CD8-positive, alpha-beta memory T cell (primary cell): ENCODE data around the gene PDLIM7. TPM values are rescaled to one million over a fixed set of nuclear protein-coding genes. Genes with fewer than 3 reads are reported as not detected.

Experiments used
- CTCF ChIA-PET: fragments of 350-600 bp; sonication (Branson Sonifier 250); formaldehyde crosslinking; loops from one replicate; lab custom pipeline; 2021; ENCODE audit warnings: antibody characterized with exemption; lab: Charles Lee
- POLR2A ChIA-PET: fragments of 350-600 bp; sonication (Branson Sonifier 250); formaldehyde crosslinking; loops from one replicate; lab custom pipeline; 2021; ENCODE audit warnings: antibody characterized with exemption; lab: Charles Lee
- DNase-seq, 5 donors: peaks; one replicate each; pipeline versions ENCODE4 v3.0.0 to v3.0.0-alpha.2; 2020 to 2022; ENCODE audit warnings: mixed read lengths in 1 of 5
- H3K27ac ChIP-seq: one replicate; pipeline ENCODE4 v1.7.0; 2013; ENCODE audit warnings: low read depth, mild to moderate bottlenecking, low read length, moderate library complexity
- H3K27me3 ChIP-seq: 2 replicates; pipeline ENCODE4 v1.7.0; 2013; ENCODE audit warnings: low read length, mild to moderate bottlenecking; ENCODE audit not compliant: insufficient read depth, poor library complexity, severe bottlenecking
- H3K36me3 ChIP-seq: 2 replicates; pipeline ENCODE4 v1.7.0; 2013; ENCODE audit warnings: mild to moderate bottlenecking, low read length, moderate library complexity; ENCODE audit not compliant: insufficient read depth
- H3K4me1 ChIP-seq: 2 replicates; pipeline ENCODE4 v1.7.0; 2013; ENCODE audit warnings: mild to moderate bottlenecking, low read length, moderate library complexity; ENCODE audit not compliant: insufficient read depth
- H3K4me3 ChIP-seq: 2 replicates; pipeline ENCODE4 v1.7.0; 2013; ENCODE audit warnings: mild to moderate bottlenecking, low read length
- H3K9me3 ChIP-seq: 2 replicates; pipeline ENCODE4 v1.7.0; 2013; ENCODE audit warnings: mild to moderate bottlenecking, low read length
- H3K27ac Mint-ChIP-seq, 8 donors: one replicate each; pipeline ENCODE4 v1.8.0; 2020 to 2021; ENCODE audit warnings: mixed read lengths in 8 of 8, mild to moderate bottlenecking in 6 of 8, inconsistent platforms in 3 of 8, moderate library complexity in 3 of 8
- H3K27me3 Mint-ChIP-seq, 2 donors: one replicate each; pipeline ENCODE4 v1.8.0; 2020 to 2021; ENCODE audit warnings: mixed read lengths in 2 of 2, mild to moderate bottlenecking in 1 of 2, moderate library complexity in 1 of 2
- H3K36me3 Mint-ChIP-seq, 3 donors: one replicate each; pipeline ENCODE4 v1.8.0; 2020 to 2021; ENCODE audit warnings: mixed read lengths in 3 of 3, inconsistent platforms in 1 of 3, mild to moderate bottlenecking in 1 of 3
- H3K4me1 Mint-ChIP-seq, 3 donors: one replicate each; pipeline ENCODE4 v1.8.0; 2020 to 2021; ENCODE audit warnings: mixed read lengths in 3 of 3, inconsistent platforms in 1 of 3, mild to moderate bottlenecking in 1 of 3
- H3K4me3 Mint-ChIP-seq, 7 donors: one replicate each; pipeline ENCODE4 v1.8.0; 2020 to 2021; ENCODE audit warnings: mixed read lengths in 7 of 7, mild to moderate bottlenecking in 6 of 7, moderate library complexity in 4 of 7, inconsistent platforms in 2 of 7
- H3K9me3 Mint-ChIP-seq, 5 donors: one replicate each; pipeline ENCODE4 v1.8.0; 2020 to 2022; ENCODE audit warnings: mixed read lengths in 5 of 5, mild to moderate bottlenecking in 3 of 5, moderate library complexity in 2 of 5, inconsistent platforms in 1 of 5
- polyA plus RNA-seq: library from polyadenylated mRNA; unstranded; fragments of 300-500 nt; fragmentation: Illumina TruSeq; gene quantifications from one replicate; pipeline ENCODE4 v1.2.3, GENCODE V29; 2021
- total RNA-seq, 2 experiments: library from RNA; stranded (reverse); gene quantifications; one replicate each; pipeline ENCODE4 v1.2.3, GENCODE V29; 2021

PDLIM7 gene
- total and polyA plus RNA-seq, 3 experiments from 2014 or later, result 6.0 to 30.4 (median 28.4) TPM

DNA sequence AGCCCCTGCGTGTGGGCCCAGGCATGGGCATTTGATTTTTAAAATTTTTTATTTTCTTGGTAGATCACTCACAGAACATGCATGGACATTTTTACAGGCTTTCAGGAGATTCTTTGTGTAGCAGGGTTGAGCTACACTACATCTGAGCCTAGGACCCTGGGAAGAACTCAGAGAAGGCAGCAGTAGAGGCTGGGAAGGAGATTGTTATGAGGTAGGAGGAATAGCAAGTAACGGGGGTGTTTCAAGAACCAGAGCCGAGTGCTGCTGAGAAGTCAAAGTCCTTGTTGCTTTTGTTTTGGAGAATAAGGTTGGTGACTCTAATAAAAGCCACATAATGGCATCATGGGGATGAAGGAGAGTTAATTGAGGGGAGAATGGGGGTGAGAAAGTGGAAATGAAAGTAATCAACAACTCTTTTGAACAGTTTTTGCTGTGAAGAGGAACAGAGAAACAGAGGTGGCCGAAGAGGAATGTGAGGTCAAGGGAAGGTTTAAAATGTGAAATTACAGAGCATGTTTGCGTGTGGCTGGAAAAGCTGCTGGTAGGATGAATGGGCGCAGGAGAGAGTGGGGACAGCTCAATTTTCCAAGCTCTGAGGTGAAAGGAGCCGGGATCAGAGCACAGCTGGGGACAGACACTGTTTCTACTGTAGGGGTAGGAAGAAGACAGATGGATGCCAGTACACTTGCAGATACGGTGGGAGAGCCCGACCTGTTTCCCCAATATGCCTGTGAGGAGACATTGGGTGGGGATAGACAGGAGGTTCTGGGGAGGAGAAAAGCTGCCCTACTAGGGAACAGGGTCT is 4.7 kb upstream of the PDLIM7 start:
- Mint-ChIP-seq H3K4me3 (no peak overlapping the region), H3K36me3 (no peaks in the 10 kb centered on the region), H3K27ac (peak overlapping the region in 2 of 8 donors; percentile 2 to 9), H3K4me1 (peaks cover 13 to 18% (median 16%) of the 10 kb centered on the region in 3 donors), H3K27me3 (peaks cover 0 to 2% of the 10 kb centered on the region in 2 donors), H3K9me3 (no peaks in the 10 kb centered on the region)
- POLR2A ChIA-PET, result interaction anchor here (0.8 to 1.5 kb wide), 3 partner anchors 76 to 113 kb away, joined by 3 to 4 read pairs (median 3); no protein-coding TSS in a partner anchor
- H3K4me3 ChIP-seq, result no peak overlapping the region
- no peaks in the 10 kb centered on the region for H3K27me3 ChIP-seq
- H3K36me3 ChIP-seq, result no peaks in the 10 kb centered on the region
- CTCF ChIA-PET, result interaction anchor here (0.7 to 12.2 kb wide), 33 partner anchors 9 to 192 kb away, joined by 3 to 116 read pairs (median 4); partner anchors contain the start of genes GRK6 and MXD3
- H3K9me3 ChIP-seq, result no peaks in the 10 kb centered on the region
- no peak overlapping the region for H3K27ac ChIP-seq
- DNase-seq, result no peak
- peaks cover 15% of the 10 kb centered on the region for H3K4me1 ChIP-seq

DNA sequence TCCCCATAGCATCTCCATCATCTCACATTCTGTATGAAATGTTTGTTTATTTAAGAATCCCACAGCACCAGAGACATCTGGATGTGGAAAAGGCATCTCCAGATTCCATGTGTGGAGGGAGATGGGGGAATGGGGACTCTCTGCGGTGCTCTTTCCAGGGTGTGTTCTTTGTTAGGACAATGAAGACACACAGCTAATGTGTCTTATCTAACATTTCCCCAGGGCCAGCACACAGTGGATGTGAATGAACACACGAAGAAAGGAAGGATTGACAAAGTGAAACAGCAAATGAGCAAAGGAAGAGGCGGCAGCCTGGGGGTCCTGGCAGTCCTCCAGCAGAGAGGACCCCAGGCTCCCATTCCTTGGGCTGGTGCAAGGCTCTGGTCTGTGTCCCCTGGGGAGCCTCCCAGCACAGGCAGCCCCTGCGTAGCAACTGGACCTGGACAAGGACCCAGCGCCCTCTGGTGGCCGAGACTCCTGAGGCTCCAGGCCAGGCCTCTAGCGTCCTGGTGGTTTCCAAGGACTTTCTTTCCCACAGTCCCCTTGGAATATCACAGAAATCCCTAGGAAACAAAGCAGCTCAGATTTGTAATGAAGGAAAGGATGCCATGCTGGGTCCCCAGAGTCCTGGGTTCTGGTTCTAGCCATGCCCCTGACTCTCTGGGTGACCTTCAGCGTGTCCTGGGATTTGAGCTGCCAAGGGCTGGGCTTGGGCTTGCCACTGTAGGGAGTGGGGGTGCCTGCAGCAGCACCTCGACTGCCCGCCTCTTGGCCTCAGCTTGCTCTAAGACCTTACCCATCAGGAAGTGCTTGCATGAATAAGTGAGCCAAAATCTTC is 3.5 kb upstream of the PDLIM7 start:
- DNase-seq, result peak; percentile 71 to 87 (median 80)
- Histone ChIP-seq H3K27ac (no peak overlapping the region), H3K9me3 (no peaks in the 10 kb centered on the region), H3K4me3 (no peak overlapping the region), H3K36me3 (no peaks in the 10 kb centered on the region), H3K4me1 (peaks cover 21% of the 10 kb centered on the region), H3K27me3 (no peaks in the 10 kb centered on the region)
- peak overlapping the region in 2 of 7 donors; percentile 23 to 34 for H3K4me3 Mint-ChIP-seq
- peaks cover 0 to 2% of the 10 kb centered on the region in 2 donors for H3K27me3 Mint-ChIP-seq
- peak overlapping the region in 3 of 8 donors; percentile 4 to 87 (median 73) for H3K27ac Mint-ChIP-seq
- H3K9me3 Mint-ChIP-seq, result no peaks in the 10 kb centered on the region
- POLR2A ChIA-PET, result interaction anchor here (0.6 to 1.5 kb wide), 4 partner anchors 75 to 118 kb away, joined by 3 to 4 read pairs (median 3); no protein-coding TSS in a partner anchor
- H3K36me3 Mint-ChIP-seq, result no peaks in the 10 kb centered on the region
- CTCF ChIA-PET, result interaction anchor here (0.6 to 12.2 kb wide), 37 partner anchors 8 to 191 kb away, joined by 3 to 116 read pairs (median 4); partner anchors contain the start of genes GRK6 and MXD3
- H3K4me1 Mint-ChIP-seq, result peaks cover 13 to 25% (median 20%) of the 10 kb centered on the region in 3 donors

DNA sequence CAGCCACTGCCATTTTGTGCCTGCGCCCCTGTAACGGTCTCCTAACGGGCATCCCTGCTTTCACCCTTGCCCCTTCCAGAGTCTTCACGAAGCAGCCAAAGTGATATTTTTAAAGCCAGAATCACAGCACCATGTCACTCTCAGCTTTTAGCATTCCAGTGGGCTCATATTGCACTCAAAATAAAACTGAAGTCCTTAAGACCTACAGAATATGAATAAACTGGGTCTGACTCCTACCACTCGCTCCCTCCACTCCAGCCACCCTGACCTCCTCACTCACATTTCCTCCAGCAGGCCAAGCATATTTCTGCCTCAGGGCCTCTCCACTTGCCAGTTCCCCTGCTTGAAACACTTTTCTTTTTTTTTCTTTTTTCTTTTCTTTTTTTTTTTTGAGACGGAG is 2.4 kb upstream of the PDLIM7 start:
- H3K4me3 ChIP-seq, result no peak overlapping the region
- no peaks in the 10 kb centered on the region for H3K27me3 ChIP-seq
- peak overlapping the region in 6 of 7 donors; percentile 13 to 87 (median 42) for H3K4me3 Mint-ChIP-seq
- H3K9me3 ChIP-seq, result no peaks in the 10 kb centered on the region
- no peaks in the 10 kb centered on the region for H3K36me3 ChIP-seq
- peaks cover 22% of the 10 kb centered on the region for H3K4me1 ChIP-seq
- H3K27me3 Mint-ChIP-seq, result peaks cover 0 to 2% of the 10 kb centered on the region in 2 donors
- H3K4me1 Mint-ChIP-seq, result peaks cover 13 to 33% (median 21%) of the 10 kb centered on the region in 3 donors
- no peaks in the 10 kb centered on the region for H3K36me3 Mint-ChIP-seq
- no peak for DNase-seq
- ChIA-PET POLR2A (no interaction called here), CTCF (interaction anchor here (0.9 to 12.2 kb wide), 10 partner anchors 10 to 190 kb away, joined by 3 to 116 read pairs (median 11); partner anchors contain the start of gene MXD3)
- H3K27ac Mint-ChIP-seq, result peak overlapping the region in 3 of 8 donors; percentile 26 to 96 (median 64)
- no peak overlapping the region for H3K27ac ChIP-seq
- no peaks in the 10 kb centered on the region for H3K9me3 Mint-ChIP-seq

DNA sequence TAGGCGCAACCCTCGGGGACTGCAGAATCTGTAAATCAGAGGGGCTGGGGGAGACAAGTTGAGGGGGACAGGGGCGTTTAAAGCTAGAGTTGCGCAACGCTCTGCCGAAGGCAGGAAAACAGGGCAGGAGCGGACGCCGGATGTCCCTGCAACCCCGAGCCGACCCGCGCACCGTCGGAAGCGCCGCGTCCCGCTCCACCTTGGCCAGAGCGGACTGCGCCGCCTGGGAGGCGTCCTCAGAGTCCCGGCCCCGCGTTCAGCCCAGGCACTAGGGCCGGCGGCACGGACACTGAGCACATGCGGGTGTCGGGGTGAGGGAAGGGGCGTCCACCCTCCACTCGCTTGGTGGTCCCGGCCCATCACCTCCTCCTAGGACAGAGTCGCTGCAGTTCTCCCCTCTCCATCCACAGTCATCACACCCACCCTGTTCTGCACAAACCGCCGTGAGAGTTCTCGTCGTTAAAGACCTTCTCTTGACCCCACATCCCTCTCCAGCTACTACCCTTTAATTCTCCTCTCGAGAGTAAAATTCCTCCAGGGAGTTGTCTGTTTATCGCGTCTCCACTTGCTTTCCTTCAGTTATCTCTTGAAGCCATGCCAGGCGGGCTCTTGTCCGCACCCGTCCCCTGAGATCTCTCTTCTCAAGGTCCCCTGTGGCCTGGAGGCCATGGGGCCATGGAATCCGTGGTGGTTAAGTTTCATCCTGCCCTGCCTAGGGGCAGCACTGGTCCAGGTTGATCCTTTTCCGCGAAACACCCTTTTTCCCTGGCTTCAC is 796 bp upstream of the PDLIM7 start:
- peak in 1 of 5 donors; percentile 30 for DNase-seq
- ChIA-PET CTCF (interaction anchor here (0.8 to 12.2 kb wide), 12 partner anchors 18 to 190 kb away, joined by 3 to 116 read pairs (median 4); partner anchors contain the start of genes DDX41 and LMAN2), POLR2A (interaction anchor here (1.0 to 1.8 kb wide), 5 partner anchors 26 to 109 kb away, joined by 4 to 15 read pairs (median 5); no protein-coding TSS in a partner anchor)
- Histone ChIP-seq H3K4me3 (peak overlapping the region; percentile 81), H3K9me3 (no peaks in the 10 kb centered on the region), H3K4me1 (peaks cover 22% of the 10 kb centered on the region), H3K27me3 (no peaks in the 10 kb centered on the region), H3K27ac (peak overlapping the region; percentile 51), H3K36me3 (no peaks in the 10 kb centered on the region)
- Mint-ChIP-seq H3K4me1 (peaks cover 13 to 41% (median 21%) of the 10 kb centered on the region in 3 donors), H3K27me3 (peaks cover 0 to 2% of the 10 kb centered on the region in 2 donors), H3K4me3 (peak overlapping the region; percentile 69 to 89 (median 86)), H3K9me3 (no peaks in the 10 kb centered on the region), H3K27ac (peak overlapping the region in 7 of 8 donors; percentile 0 to 91 (median 75)), H3K36me3 (no peaks in the 10 kb centered on the region)

DNA sequence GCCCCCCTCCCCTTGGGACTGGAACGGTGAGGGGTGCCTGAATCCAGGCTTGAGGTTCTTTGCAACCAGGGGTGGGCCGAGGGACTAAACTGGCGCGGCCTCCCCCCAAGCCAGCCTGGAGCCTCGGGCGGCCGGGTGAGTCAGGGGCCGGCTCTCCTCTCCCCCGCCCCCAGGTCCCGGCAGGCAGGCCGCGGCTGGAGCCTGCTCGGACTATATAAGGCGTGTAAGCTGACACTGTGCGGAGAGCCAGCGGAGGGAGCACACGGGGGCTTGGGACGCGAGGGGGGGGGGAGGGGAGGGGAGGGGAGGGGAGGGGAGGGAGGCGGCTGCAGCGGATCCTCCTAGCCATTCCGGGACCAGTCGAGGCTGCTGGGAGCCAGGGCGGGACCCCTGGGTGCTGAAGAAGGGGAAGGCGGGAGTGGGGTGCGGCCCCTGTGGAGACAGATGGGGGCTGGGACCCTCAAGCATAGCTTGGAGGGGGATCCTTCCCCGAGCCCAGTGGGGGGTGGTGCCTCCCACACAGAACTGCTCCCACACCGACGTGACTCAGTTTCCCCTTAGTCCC is 595 bp downstream of the PDLIM7 start:
- H3K27me3 Mint-ChIP-seq, result peaks cover 0 to 2% of the 10 kb centered on the region in 2 donors
- H3K9me3 Mint-ChIP-seq, result no peaks in the 10 kb centered on the region
- no peaks in the 10 kb centered on the region for H3K36me3 ChIP-seq
- no peak overlapping the region for H3K27ac Mint-ChIP-seq
- H3K36me3 Mint-ChIP-seq, result peaks cover 0 to 7% (median 4%) of the 10 kb centered on the region in 3 donors
- POLR2A ChIA-PET, result interaction anchor here (0.6 to 1.8 kb wide), 6 partner anchors 8 to 107 kb away, joined by 3 to 15 read pairs (median 5); no protein-coding TSS in a partner anchor
- H3K27ac ChIP-seq, result peak overlapping the region; percentile 69
- peak overlapping the region; percentile 81 for H3K4me3 ChIP-seq
- no peak for DNase-seq
- H3K4me1 Mint-ChIP-seq, result peaks cover 13 to 42% (median 23%) of the 10 kb centered on the region in 3 donors
- H3K4me3 Mint-ChIP-seq, result peak overlapping the region in 5 of 7 donors; percentile 38 to 89 (median 54)
- peaks cover 22% of the 10 kb centered on the region for H3K4me1 ChIP-seq
- H3K9me3 ChIP-seq, result no peaks in the 10 kb centered on the region
- CTCF ChIA-PET, result interaction anchor here (0.7 to 12.2 kb wide), 13 partner anchors 20 to 188 kb away, joined by 3 to 116 read pairs (median 4); partner anchors contain the start of genes DDX41 and LMAN2
- H3K27me3 ChIP-seq, result no peaks in the 10 kb centered on the region

DNA sequence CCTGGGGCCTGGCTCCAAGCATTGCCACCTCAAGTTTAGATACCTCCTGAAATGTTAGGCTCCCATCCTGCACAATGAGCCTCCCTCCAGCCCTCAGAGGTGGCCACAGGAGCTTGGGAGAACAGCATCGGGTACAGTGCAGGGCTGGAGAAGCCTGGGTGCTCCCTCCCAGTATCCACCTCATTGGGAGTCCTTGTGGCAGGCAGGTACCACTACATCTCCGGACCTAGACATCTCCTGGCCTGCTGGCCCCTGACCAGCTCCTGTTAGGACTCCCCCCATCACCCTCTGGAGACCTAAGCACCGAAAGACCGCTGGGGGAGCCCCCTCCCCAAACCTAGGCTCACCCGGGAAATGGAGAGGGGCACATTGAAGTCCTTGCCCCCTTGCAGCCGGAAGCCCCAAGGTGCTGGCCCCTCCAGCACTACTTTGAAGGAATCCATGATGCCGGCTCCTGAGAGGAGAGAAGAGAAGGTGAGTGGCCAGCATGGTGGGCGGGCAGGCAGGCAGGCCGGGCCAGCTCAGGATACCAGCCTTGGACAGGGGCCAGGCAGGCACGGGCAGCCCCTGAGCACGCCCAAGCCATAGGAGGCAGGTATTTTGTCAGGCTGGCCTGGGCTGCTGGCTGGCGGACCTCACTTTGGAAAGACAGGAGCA is 1.2 kb downstream of the PDLIM7 start:
- Histone ChIP-seq H3K4me1 (peaks cover 22% of the 10 kb centered on the region), H3K4me3 (no peak overlapping the region), H3K27ac (peak overlapping the region; percentile 69), H3K36me3 (no peaks in the 10 kb centered on the region), H3K9me3 (no peaks in the 10 kb centered on the region), H3K27me3 (no peaks in the 10 kb centered on the region)
- Mint-ChIP-seq H3K4me1 (peaks cover 13 to 42% (median 23%) of the 10 kb centered on the region in 3 donors), H3K36me3 (peaks cover 0 to 8% (median 4%) of the 10 kb centered on the region in 3 donors), H3K9me3 (no peaks in the 10 kb centered on the region), H3K27ac (peak overlapping the region in 1 of 8 donors; percentile 6), H3K27me3 (peaks cover 0 to 2% of the 10 kb centered on the region in 2 donors), H3K4me3 (peak overlapping the region; percentile 19 to 80 (median 42))
- ChIA-PET CTCF (interaction anchor here (1.4 to 12.2 kb wide), 4 partner anchors 20 to 105 kb away, joined by 3 to 116 read pairs (median 5); no protein-coding TSS in a partner anchor), POLR2A (interaction anchor here (0.9 to 1.8 kb wide), 4 partner anchors 24 to 92 kb away, joined by 3 to 15 read pairs (median 5); no protein-coding TSS in a partner anchor)
- no peak for DNase-seq
